Panc1 (cell line): ENCODE results near the gene GGT5. TPM values are rescaled to one million over a fixed set of nuclear protein-coding genes. Genes with fewer than 3 reads are reported as not detected.

Experiments used
- ATAC-seq: fragments of 200-7000 bp; cut with Tn5 transposase; 2 replicates; pipeline ENCODE4 v1.9.1; 2020; ENCODE audit warnings: mild to moderate bottlenecking, moderate library complexity
- BruUV-seq: library from RNA; stranded (reverse); fragments of 400-500 nt; replicated peaks from 2 replicates; lab custom pipeline; 2021; lab: Mats Ljungman, UMichigan
- CTCF ChIA-PET: fragments of 300-600 bp; sonication (Branson Sonifier 250); formaldehyde crosslinking; loops from one replicate; lab custom pipeline; 2022; ENCODE audit warnings: antibody characterized with exemption; lab: Charles Lee
- POLR2A ChIA-PET: fragments of 300-600 bp; sonication (Branson Sonifier 250); formaldehyde crosslinking; loops from one replicate; lab custom pipeline; 2022; ENCODE audit warnings: antibody characterized with exemption; lab: Charles Lee
- DNase-seq: peaks from one replicate; pipeline ENCODE4 v3.0.0-alpha.2; 2010; ENCODE audit warnings: low read depth, low spot score
- H3K27ac ChIP-seq: 2 replicates; pipeline ENCODE4 v1.5.1; 2011; ENCODE audit warnings: mild to moderate bottlenecking, low read length, inconsistent platforms
- H3K27me3 ChIP-seq: fragments of 200-500 bp; sonication (Bioruptor generic); 2 replicates; pipeline ENCODE4 v1.6.0; 2014; ENCODE audit warnings: low read length, inconsistent platforms; ENCODE audit not compliant: control insufficient read depth, insufficient read depth
- H3K36me3 ChIP-seq: fragments of 200-500 bp; sonication (Bioruptor generic); 2 replicates; pipeline ENCODE4 v1.5.1; 2014; ENCODE audit warnings: inconsistent platforms, mild to moderate bottlenecking, low read length, moderate library complexity; ENCODE audit not compliant: control insufficient read depth, insufficient read depth
- H3K4me1 ChIP-seq: 2 replicates; pipeline ENCODE4 v1.5.1; 2011; ENCODE audit warnings: inconsistent platforms, mild to moderate bottlenecking, low read length, moderate library complexity; ENCODE audit not compliant: control insufficient read depth, insufficient read depth
- H3K4me3 ChIP-seq, 2 experiments: 2 replicates each; pipeline ENCODE4 v1.5.1; 2011 to 2012; ENCODE audit warnings: low read depth in 2 of 2, low read length in 2 of 2, mild to moderate bottlenecking in 2 of 2, inconsistent platforms in 1 of 2, moderate library complexity in 1 of 2
- H3K9me3 ChIP-seq: fragments of 200-500 bp; sonication (Bioruptor generic); 2 replicates; pipeline ENCODE4 v1.5.1; 2014; ENCODE audit warnings: low read depth, mild to moderate bottlenecking, inconsistent platforms, low read length, moderate library complexity; ENCODE audit not compliant: control insufficient read depth, insufficient read depth
- CTCF ChIP-seq: fragments of 450-650 bp; IDR thresholded peaks from 2 replicates; pipeline ENCODE4 v1.5.1; 2017; ENCODE audit warnings: mild to moderate bottlenecking
- POLR2AphosphoS5 ChIP-seq: IDR thresholded peaks from 2 replicates; pipeline ENCODE4 v1.6.1; 2012; ENCODE audit warnings: mild to moderate bottlenecking, low read depth, low read length, moderate library complexity
- SIN3A ChIP-seq: IDR thresholded peaks from 2 replicates; pipeline ENCODE4 v1.6.1; 2012; ENCODE audit warnings: low read depth, mild to moderate bottlenecking, low read length, moderate library complexity, borderline replicate concordance; ENCODE audit not compliant: insufficient read depth
- TCF7L2 ChIP-seq: IDR thresholded peaks from 2 replicates; pipeline ENCODE4 v1.6.1; 2011; ENCODE audit warnings: mild to moderate bottlenecking, low read depth, low read length, inconsistent platforms
- in situ Hi-C: cut with HindIII; loops from 2 replicates; pipeline ENCODE4 v1.10.0; 2016; ENCODE audit warnings: low sequenced_read_pairs, low pct_unique_long_range_greater_than_20kb
- intact Hi-C: fragments of 100-400 bp; cut with micrococcal nuclease; formaldehyde crosslinking; loops from one replicate; pipeline ENCODE4 v1.10.0; 2022; ENCODE audit not compliant: unreplicated experiment
- total RNA-seq: library from RNA; stranded (reverse); gene quantifications from one replicate; pipeline ENCODE4 v1.2.1, GENCODE V29; 2021; ENCODE audit not compliant: unreplicated experiment
- TF ChIP-seq, protein P1 (sequence below), 2 experiments: IDR thresholded peaks; 2 replicates each; pipeline ENCODE4 v1.6.1; 2011 to 2012; ENCODE audit warnings: low read depth in 2 of 2, control low read depth in 1 of 2, low read length in 1 of 2, mild to moderate bottlenecking in 1 of 2, moderate library complexity in 1 of 2; ENCODE audit not compliant: insufficient read depth in 1 of 2

GGT5 gene
- total RNA-seq, 1 experiment from 2014 or later: 3.6 TPM

- no peaks in the 10 kb centered on the region for H3K4me1 ChIP-seq
- BruUV-seq: no TSS peak
- no peaks in the 10 kb centered on the region for H3K27me3 ChIP-seq
- CTCF ChIA-PET: no interaction called here
- H3K4me3 ChIP-seq: no peak overlapping the region
- H3K9me3 ChIP-seq: no peaks in the 10 kb centered on the region
- TF ChIP-seq, protein P1, sequence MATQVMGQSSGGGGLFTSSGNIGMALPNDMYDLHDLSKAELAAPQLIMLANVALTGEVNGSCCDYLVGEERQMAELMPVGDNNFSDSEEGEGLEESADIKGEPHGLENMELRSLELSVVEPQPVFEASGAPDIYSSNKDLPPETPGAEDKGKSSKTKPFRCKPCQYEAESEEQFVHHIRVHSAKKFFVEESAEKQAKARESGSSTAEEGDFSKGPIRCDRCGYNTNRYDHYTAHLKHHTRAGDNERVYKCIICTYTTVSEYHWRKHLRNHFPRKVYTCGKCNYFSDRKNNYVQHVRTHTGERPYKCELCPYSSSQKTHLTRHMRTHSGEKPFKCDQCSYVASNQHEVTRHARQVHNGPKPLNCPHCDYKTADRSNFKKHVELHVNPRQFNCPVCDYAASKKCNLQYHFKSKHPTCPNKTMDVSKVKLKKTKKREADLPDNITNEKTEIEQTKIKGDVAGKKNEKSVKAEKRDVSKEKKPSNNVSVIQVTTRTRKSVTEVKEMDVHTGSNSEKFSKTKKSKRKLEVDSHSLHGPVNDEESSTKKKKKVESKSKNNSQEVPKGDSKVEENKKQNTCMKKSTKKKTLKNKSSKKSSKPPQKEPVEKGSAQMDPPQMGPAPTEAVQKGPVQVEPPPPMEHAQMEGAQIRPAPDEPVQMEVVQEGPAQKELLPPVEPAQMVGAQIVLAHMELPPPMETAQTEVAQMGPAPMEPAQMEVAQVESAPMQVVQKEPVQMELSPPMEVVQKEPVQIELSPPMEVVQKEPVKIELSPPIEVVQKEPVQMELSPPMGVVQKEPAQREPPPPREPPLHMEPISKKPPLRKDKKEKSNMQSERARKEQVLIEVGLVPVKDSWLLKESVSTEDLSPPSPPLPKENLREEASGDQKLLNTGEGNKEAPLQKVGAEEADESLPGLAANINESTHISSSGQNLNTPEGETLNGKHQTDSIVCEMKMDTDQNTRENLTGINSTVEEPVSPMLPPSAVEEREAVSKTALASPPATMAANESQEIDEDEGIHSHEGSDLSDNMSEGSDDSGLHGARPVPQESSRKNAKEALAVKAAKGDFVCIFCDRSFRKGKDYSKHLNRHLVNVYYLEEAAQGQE (IDR thresholded peaks at IDR 0.05; ENCODE audit: insufficient read depth in 1 of 2, low read depth in 2 of 2, low read length in 1 of 2): no peak
- TF ChIP-seq SIN3A (no peak), TCF7L2 (no peak), CTCF (no peak), POLR2AphosphoS5 (no peak)
- no peak for ATAC-seq
- no peak overlapping the region for H3K27ac ChIP-seq
- in situ Hi-C loops: no loop called here
- DNase-seq: no peak
- POLR2A ChIA-PET: no interaction called here
- H3K36me3 ChIP-seq: no peaks in the 10 kb centered on the region
- intact Hi-C loops: no loop called here
These were observed 74.2 kb downstream of the GGT5 start for GRCh38 chr22:24170632-24171031.

DNA sequence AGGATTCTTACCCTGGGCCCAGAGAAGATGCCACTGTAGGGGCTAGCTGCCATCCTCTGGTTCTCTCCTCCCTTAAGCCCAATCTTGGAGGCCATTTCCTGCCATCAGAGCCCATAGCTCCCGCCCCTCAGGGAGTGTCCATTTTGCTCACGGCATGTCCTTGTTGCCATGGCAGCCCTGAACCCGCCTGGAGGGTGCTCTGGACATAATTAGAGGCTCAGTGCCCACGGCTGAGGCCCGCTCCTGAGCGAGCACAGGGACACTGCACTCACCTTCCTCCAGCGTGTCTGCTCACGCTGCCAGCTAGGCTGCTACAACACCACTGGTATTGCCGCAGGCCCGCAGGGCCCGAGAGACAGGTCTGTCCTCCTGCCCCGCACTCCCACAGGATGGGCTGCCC is 74.7 kb downstream of the GGT5 start:
- H3K4me3 ChIP-seq: no peak overlapping the region
- intact Hi-C loops: no loop called here
- CTCF ChIA-PET: no interaction called here
- POLR2A ChIA-PET: no interaction called here
- in situ Hi-C loops: no loop called here
- H3K9me3 ChIP-seq: no peaks in the 10 kb centered on the region
- no peaks in the 10 kb centered on the region for H3K36me3 ChIP-seq
- no peak overlapping the region for H3K27ac ChIP-seq
- no peaks in the 10 kb centered on the region for H3K4me1 ChIP-seq
- BruUV-seq: no TSS peak
- TF ChIP-seq SIN3A (no peak), CTCF (no peak), TCF7L2 (no peak)
- TF ChIP-seq, protein P1 (IDR thresholded peaks at IDR 0.05; ENCODE audit: insufficient read depth in 1 of 2, low read depth in 2 of 2, low read length in 1 of 2): no peak
- ATAC-seq (no peak; the same call in 1 of the 2 replicates), DNase-seq (no peak)
- no peaks in the 10 kb centered on the region for H3K27me3 ChIP-seq

Other genes starting within 250 kb of the GGT5 start
- gene GSTT4, start 239.6 kb downstream of the GGT5 start, total RNA-seq: not detected
- gene CABIN1, start 233.8 kb downstream of the GGT5 start, total RNA-seq: 46.1 TPM
- 10.6 TPM for gene SUSD2, start 63.6 kb downstream of the GGT5 start, total RNA-seq
- gene SPECC1L, start 25.7 kb upstream of the GGT5 start, total RNA-seq: 43.3 TPM
- gene ADORA2A, start 182.5 kb upstream of the GGT5 start, total RNA-seq: 11.5 TPM